Stimulated activated CD4-positive, alpha-beta T cell treated with anti-CD3 and anti-CD28 coated beads, Interleukin-4, amount 100 ng/mL, for 1 hour (primary cell): Measurements from ENCODE around the gene CSPG4.
"Not testable (repeated sequence)": the region's sequence is repeated elsewhere in the genome, so short reads cannot be mapped to it uniquely, and the experiment has no call there.

Source experiments
- DNase-seq: peaks from one replicate; pipeline ENCODE4 v3.0.0-alpha.2; 2020

The CSPG4 gene

DNA sequence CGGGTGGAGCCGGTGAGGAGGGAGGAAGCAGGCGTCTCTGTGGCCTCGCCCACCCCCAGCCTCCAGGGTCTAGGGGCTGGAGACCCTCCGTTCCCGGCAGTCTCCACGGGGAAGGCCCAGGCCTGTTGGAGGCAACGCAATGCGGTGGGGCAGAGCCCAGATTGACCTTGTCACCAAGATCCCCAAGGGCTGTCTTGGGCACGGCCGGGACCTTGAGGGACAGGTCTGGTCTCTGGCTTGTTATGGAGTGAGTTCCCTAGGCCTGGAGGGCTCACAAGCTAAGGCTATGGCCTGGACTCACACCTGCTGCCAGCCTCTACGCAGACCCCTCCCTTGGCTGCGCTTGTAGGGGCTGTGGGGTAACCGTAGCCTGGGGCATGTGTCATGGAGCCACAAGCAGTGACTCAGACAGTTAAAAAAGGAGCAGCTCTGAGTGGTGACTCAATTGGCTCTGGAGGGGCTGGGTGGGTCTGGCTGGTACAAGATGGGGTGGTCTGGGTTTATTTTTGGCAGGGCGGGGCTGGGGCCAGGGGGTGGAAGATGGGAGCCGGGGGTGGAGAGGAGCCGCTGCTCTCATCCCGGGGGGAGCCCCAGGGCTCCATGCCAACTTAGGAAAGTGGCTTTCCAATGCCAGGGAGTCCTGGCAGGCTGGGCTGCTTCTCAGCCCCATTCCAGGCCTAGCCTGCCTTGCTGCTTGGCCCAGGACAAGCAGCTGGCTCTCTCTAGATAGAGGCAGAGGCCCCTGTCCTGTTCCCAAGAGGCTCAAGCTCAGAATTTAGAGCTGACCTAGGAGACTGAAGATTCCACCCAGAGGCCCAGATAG lies 9.0 kb downstream of the CSPG4 start:
- DNase-seq, result not testable (repeated sequence)

- DNase-seq, result no peak
Observed at GRCh38 chr15:75702436-75702835, 10.2 kb downstream of the CSPG4 start.

DNA sequence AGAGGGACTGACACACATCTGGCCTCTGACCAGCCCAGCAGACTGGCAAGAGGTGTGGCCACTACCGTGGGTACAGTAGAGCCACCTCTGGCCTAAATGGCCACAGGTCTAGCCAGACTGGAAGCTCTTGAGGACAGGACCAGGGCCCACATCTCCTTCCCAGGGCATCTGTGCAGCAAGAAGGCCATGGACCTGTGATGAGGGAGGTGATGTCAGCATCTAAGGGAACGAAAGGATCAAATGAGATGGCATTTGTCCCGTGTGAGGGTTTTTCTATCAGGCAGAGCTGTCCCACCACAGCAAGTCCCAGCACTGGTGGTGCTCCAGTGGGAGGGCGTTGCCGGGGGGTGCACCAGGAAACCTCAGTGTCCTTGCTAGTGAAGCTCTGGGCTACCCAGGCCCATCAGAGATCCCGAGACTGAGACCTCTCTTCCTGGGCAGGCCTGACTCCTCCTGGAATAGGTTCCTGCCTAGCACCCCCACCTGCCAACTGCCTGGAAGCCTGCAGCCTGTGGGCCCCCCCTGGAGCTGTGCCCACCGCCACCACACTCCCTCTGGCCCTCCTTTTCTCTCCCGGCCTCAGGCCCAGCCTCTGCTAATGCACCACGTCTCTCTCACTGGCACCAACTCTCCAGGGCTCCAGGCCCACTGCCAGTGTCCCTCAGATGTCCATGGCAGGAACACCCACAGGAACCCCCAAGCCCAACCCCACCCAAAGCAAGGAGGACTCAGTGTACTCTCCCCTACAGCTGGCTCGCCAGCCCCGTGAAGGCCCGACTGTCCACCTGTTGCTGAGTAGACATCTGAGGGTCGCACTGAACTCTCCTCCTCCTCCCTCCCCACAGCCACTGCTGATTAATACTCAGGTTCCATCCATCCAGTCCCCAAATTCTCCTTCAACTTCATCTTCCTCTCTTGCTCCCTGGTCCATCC lies 11.3 kb downstream of the CSPG4 start:
- not testable (repeated sequence) for DNase-seq

DNA sequence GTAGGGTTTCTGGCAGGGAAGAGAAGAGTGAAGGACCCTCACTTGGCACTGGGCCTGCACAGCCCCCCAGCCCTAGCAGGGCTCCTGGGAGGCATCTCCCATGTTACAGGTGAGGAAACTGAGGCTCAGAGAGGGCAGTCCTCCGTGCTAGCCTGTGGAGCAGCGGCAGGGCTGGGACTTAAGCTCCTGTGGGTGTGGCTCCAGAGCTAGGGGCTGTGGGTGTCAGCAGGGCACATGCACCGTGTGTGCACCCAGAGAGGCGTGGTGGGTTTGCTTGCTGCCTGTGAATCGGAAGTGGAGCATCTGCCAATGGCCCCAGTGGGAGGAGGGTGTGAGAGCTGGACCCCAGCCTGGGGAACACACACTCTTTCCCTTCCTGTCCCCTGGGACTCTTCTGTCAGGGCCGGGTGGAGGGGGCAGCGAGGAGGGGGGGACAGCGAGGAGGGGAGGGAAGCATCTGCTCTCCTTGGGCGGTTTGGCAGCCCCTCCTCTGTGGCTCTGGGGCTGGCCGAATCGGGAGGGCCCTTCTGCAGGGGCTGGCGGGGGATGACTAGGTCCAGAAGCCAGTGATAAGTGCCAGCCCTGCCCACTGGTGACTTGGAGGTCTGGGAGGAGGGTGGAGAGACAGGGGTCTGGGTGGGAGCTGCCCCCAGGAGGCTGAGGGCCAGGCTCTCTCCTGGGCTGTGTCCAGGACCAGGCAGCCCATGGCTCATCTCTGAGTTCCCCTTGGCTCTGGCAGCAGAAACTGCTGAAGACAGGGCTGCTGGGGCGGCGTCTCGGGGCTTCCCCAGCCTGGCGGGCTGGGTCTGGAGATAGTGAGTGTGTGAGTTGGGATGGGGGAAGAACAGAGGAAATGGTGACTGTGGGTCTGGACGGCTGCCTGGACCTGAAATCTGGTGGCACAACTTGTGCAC lies 12.4 kb downstream of the CSPG4 start:
- DNase-seq, result not testable (repeated sequence)

DNA sequence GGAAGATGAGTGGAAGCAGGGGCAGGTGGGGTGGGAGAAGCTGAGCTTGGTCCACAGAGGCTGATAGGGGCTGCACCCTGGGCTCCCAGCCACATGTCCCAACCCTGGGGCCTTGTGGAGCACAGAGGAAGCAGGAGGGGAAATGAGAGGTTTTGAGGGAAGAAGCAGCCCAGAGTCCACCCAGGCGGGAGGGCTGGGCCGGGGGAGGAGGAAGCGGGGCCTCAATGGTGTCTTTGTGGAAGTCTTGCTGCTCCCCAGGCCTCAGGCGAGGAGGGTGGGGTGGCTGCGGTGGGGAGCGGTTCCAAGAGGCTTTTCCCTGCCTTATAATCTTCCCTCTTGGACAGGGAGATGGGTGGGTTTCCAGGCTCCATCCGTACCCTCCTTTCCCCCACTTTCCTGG lies 13.1 kb downstream of the CSPG4 start:
- not testable (repeated sequence) for DNase-seq

DNA sequence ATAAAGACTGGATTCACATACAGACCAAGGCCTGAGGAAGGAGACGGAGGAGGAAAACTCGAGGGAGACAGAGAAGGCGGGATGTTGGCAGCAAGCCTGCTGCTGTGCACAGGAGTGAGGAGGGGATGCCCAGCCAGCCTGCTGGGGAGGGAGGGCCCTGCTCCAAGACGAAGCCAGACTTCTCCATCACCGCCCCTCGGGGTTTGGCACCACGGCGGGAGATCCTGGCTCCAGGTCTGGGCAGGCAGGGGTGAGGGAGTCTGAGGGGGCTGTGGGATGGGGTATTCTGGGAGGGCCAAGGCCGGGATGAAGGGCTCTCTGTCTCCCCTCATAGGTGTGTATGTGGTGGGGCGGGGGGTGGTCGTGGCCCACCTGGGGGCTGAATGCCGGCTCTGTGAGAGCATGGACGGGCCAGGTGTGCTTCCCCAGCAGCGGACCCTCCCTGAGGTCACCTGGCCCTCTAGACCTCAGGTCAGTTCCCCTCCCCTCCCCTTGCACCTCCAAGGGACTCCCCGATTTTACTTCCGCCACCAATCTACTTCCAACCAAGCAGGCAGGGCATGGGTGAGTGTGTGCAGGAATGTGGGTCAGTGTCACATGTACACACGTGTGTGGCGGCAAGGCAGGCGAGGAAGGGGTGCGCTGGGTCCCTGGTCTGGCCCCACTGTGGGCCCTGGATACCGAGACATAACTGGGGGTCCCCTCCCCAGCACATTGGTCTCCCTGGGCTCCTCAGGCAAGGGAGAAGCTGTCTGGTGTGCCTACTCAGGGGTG lies 14.5 kb downstream of the CSPG4 start:
- DNase-seq, result not testable (repeated sequence)

GRCh38 chr15:75697523-75697922 lies 15.1 kb downstream of the CSPG4 start:
- no peak for DNase-seq

- DNase-seq, result no peak
Observed at GRCh38 chr15:75696854-75697259, 15.8 kb downstream of the CSPG4 start.

DNA sequence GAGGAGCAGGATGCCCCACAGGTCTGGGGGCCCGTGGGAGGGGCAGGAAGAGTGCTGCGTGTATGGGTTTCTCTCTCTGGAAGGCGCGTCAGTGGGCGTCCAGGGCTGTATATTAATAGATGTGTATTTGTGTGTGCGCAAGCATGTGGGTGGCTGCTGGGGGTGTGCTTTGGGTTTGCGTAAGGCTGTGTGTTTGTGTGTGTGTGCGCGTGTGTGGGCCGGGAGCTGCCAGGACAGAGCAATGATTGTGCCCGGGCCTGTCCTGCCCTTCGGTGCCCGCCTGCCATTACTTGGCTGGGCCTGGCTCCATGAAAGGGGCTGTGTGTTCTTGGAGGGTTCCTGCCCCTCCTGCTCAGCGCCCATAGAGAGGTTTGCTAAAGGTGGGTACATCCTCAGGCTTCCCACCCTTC lies 16.3 kb downstream of the CSPG4 start:
- no peak for DNase-seq

GRCh38 chr15:75695634-75696310 lies 16.9 kb downstream of the CSPG4 start:
- no peak for DNase-seq

DNA sequence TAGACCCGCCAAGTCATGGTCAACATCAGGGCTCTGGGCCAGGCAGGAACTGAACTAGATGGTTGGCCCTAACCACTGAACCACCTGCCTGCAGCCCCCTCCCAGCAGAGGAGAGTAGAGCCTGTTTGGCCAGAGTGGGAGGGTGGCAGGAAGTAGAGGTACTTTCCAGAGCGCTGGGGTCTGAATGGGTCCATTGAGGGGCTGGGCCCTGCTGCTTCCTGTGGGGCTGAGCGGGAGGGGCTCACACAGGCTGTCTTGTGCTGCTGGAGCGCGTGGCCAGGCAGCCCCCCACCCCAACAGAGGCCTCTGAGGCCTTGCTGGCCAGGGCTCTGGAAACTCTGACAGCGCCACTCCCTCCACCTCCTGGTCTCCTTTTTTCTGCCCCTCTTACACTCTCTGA lies 17.4 kb downstream of the CSPG4 start:
- no peak for DNase-seq

GRCh38 chr15:75694241-75695182 lies 18.1 kb downstream of the CSPG4 start:
- DNase-seq, result no peak

DNA sequence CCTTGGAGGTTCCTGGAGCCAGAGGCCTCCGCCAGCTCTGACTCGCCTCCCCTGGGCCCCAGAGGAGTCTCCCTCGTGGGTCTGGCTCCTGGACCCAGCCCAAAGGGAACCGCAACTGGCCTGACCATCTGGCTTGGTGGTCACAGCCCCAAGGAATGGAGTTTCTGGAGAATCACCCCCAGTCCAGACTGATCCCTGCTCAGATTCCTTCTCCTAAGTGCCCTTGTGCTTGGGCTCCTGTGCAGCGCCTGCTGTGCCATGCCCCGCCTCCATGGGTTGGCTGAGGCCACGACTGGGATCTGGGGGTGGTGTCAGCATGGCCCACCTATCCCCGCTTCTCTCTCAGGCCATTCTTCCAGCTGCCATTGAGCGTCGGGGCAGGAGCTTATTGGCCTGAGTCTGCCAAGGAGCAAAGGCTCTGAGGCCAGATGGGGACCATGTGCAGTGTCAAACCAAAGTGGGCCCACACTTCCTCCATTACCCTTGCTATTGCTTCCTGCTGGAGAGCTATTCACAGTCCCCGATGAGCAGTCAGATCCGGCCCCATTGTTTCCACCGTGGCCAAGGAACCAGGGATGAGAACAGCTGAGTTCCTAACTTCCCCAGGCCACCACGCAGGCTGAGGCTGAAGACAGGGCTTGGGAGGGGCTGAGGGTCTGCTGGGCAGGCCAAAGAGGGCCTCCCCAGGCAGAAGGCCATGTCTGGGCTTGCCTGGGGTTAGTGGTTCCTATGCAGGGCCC lies 19.0 kb downstream of the CSPG4 start:
- no peak for DNase-seq

DNA sequence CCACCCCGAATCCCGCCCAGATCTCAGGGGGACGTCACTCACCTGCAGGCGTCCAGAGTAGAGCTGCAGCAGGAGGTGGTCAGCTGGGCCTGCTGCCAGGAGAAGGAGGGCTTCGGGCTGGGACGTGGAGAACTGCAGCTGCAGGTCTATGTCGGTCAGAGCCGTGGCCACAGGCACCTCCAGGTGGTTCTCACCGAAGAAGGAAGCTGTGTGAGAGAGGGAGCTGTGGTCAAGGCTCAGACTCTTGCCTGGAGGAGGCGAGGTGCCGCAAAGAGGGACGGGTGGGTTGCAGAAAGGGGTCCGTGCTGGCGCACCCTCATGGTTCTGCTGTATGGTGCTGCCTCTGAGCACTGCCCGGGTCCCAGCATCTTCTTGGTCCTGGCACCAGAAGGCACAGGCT lies 19.6 kb downstream of the CSPG4 start:
- DNase-seq, result not testable (repeated sequence)

GRCh38 chr15:75692311-75692710 lies 20.3 kb downstream of the CSPG4 start:
- DNase-seq, result not testable (repeated sequence)

DNA sequence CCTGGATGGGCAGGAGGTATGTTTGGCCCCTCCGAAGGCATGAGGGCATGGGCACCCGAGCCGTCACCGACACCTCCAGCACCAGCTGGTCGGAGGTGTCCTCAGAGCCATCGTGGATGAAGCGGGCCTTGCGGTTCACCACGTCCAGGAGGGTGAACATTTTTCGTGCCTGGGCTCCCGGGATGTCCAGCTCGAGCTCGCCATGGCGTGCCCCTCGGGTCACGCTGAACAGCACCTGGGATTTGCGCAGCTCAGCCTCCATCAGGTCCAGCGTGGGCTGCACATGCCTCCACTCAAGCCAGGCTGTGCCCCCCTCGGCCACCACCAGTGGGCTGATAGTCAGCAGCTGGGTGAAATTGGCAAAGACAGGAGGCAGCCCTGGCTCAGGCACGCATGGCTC lies 23.2 kb downstream of the CSPG4 start:
- not testable (repeated sequence) for DNase-seq

DNA sequence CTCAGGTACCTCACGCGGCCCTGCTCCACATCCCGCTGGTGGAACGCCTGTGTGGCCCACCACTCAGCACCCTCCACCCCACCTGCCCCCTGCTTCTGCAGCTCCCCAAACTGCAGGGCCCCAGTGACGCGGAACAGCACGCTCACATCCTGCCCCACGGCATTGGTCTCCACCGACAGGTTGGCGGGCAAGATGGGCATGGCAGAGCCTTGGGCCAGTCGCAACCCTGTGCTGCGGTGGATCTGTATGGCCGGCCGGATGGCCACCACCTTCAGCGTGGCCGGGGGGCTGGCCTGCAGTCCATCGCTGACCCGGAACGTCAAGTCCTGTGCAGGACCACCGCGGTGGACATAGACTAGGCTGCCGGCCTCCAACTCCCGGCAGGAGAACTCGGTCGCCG lies 23.8 kb downstream of the CSPG4 start:
- no peak for DNase-seq

DNA sequence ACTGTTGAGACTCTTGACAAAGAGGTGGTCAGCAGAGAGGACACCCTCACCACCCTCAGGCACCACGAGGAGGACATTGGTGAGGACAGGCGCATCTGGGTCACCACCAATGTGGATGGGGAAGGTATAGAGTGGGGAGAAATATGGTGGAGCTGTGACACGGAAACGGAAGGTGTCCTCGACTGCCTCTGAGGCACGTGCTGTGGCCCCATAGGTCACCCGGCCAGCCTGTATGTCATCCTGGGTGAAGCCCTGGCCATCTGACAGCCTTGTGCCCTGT lies 24.4 kb downstream of the CSPG4 start:
- no peak for DNase-seq

DNA sequence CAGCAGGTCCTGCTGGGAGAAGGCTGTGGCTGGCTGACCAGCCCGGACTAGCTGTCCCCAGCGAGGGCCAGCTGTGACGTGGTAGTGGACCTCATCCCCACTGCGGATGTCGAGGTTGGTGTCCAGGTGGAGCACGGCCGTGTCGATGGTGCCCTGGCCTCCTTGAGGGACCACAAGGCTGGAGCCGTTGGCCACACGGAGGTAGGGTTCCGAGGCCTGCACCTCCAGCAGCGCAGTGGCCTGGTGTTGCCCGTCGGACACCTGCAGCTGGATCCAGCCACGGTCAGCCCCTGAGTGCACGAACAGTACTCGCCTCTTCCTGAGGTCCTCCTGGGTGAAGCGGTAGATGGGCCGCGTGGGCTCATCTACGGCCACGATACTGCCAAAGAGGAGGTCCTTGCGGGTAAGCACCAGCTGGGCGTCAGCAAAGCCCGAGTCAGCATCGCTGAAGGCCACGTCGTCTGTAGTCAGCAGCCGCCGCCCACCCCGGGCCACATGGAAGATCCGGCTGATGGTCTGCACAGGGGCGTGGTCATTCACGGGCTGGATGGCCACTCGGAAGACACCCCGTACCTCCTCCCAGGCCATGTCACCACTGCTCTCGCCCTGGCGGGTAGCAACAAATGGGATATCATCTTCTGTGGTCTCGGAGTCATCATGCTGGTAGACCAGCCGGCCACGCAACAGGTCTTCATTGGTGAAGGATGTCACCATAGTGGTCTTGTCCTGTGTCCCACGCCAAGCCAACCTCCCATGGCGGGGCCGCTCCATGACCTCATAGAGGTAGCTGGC lies 25.0 kb downstream of the CSPG4 start:
- no peak for DNase-seq
